GM12875 (cell line): ENCODE data around the gene ZNF770.

Source experiments
- H3K4me3 ChIP-seq: one replicate; pipeline ENCODE4 v1.5.1; 2011; ENCODE audit warnings: low read depth, low read length, control low read depth
- CTCF ChIP-seq: IDR thresholded peaks from 2 replicates; pipeline ENCODE4 v1.5.1; 2011; ENCODE audit warnings: low read depth, mild to moderate bottlenecking, control low read depth, inconsistent platforms, low read length, moderate library complexity, borderline replicate concordance; ENCODE audit not compliant: insufficient read depth

The ZNF770 gene

GRCh38 chr15:34984889-34985630 is 3.0 kb downstream of the ZNF770 start:
- no peak overlapping the region for H3K4me3 ChIP-seq
- no peak for TF ChIP-seq CTCF

- TF ChIP-seq CTCF: no peak
- H3K4me3 ChIP-seq: no peak overlapping the region
These were observed 11.3 kb downstream of the ZNF770 start for GRCh38 chr15:34976743-34977142.

DNA sequence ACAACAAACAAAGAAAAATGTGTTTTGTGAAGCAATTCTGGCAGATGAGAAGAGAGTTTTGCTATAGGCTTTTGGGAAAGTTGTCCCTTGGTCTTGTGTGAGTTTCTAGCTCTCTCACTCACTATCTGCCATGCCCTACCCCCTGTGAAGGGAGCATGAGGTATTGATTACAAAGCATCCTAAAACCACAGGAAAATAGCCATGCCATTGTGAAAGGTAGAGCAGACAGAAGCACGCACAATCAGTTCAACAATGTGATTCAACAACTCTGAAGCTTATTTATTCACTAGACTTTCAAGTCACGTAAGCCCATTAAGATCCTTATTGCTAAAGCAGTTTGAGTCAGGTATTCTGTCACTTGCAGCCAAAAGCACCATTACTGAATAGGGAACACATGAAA is 12.0 kb downstream of the ZNF770 start:
- no peak overlapping the region for H3K4me3 ChIP-seq
- no peak for TF ChIP-seq CTCF

DNA sequence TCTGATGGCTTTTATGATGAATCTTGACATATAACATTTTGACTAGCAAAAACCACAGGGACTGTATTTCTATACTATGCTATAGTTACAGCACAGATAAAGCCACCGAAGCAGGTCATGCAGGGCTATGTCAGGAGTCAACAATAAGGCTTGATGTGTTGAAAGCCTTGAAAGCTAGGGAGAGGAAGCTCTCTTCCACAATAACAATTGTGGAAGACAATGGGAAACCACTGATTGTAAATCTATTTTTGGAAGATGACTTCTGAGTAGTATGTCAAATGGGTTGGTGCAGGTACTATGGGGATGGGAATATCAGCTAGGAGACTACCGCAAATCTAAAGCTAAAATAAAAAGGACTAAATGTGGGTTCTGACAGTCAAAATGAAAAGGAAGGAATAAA is 14.6 kb downstream of the ZNF770 start:
- TF ChIP-seq CTCF: no peak
- no peak overlapping the region for H3K4me3 ChIP-seq

DNA sequence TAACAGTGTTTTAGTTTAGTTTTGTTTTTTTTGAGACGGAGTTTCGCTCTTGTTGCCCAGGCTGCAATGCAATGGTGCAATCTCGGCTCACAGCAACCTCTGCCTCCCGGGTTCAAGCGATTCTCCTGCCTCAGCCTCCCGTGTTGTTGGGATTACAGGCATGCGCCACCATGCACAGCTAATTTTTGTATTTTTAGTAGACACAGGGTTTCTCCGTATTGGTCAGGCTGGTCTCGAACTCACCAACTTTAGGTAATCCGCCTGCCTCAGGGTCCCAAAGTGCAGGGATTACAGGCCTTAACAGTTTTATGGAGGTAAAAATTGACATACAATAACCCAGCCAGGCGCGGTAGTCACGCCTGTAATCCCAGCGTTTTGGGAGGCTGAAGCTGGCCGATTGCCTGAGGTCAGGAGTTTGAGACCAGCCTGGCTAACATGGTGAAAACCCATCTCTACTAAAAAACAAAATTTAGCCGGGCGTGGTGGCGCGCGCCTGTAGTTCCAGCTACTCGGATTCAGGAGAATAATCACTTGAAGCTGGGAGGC is 17.9 kb downstream of the ZNF770 start:
- peak overlapping the region; percentile 72 for H3K4me3 ChIP-seq

GRCh38 chr15:34969340-34970097 is 18.6 kb downstream of the ZNF770 start, which contains the start of gene AQR:
AQR (minus strand) TSS chr15:34969742; CDS start chr15:34969613, 129 bp downstream.
- peak within 1 kb of the TSS; percentile 72 for H3K4me3 ChIP-seq
- peak; percentile 86 for TF ChIP-seq CTCF

DNA sequence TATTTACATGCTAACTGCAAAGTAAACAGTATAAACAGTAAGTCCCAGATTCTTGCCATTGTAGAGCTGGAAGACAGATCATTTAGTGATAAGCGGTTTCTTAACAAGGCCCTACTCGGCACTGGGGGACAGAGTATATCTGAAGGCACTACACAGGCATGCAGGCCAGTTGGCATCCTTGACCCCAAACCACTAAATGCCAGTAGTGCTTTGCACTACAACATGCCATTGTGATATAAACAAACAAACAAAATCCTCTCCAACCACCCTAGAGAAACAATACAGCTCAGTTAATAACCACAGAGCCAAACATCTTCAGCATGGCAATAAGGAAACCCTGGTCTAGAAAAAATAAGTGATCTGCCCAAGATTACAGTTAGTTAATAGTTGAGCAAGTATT is 23.8 kb downstream of the ZNF770 start:
- H3K4me3 ChIP-seq: no peak overlapping the region
- TF ChIP-seq CTCF: no peak
